ENCODE results near the gene RAB33A.
"Not testable (repeated sequence)": the region's sequence is repeated elsewhere in the genome, so short reads cannot be mapped to it uniquely, and the experiment has no call there.

GRCh38 chrX:130231184-130231583 lies 59.4 kb downstream of the RAB33A start:
- not testable (repeated sequence) for TF ChIP-seq YY1 (IDR thresholded peaks at IDR 0.05; ENCODE audit: insufficient read depth, insufficient read length); ZNF274 (IDR thresholded peaks at IDR 0.05; ENCODE audit: low read depth, low read length)
